GM19239 (cell line): ENCODE data around the gene UBE3B.

ENCODE experiments used
- DNase-seq: peaks from one replicate; pipeline ENCODE4 v3.0.0; 2011; ENCODE audit warnings: low spot score; ENCODE audit not compliant: insufficient read length
- FAIRE-seq: peaks from 2 replicates; lab custom pipeline; 2011; peaks lifted over from hg19 to GRCh38; lab: Jason Lieb, UNC

The UBE3B gene

DNA sequence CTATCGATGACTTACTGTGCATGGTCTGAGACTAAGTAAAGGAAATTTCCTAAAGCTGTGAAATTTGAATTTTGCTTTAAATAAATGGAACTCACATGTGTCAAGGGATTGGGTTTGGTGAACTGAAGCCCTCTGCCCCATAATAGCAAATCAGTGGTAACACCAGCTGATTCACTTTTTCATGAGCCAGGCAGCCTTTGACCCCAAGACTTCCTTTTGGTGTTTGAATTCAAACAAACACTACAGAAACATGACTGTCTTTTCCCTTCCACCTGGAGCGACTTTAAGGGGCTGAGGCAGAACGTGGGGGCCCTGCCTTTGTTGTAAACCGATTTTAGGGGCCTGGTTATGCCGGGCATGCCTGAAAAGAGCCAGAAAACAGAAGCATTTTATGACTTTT, 29.2 kb upstream of the UBE3B start:
- DNase-seq (no peak), FAIRE-seq (no peak)

DNA sequence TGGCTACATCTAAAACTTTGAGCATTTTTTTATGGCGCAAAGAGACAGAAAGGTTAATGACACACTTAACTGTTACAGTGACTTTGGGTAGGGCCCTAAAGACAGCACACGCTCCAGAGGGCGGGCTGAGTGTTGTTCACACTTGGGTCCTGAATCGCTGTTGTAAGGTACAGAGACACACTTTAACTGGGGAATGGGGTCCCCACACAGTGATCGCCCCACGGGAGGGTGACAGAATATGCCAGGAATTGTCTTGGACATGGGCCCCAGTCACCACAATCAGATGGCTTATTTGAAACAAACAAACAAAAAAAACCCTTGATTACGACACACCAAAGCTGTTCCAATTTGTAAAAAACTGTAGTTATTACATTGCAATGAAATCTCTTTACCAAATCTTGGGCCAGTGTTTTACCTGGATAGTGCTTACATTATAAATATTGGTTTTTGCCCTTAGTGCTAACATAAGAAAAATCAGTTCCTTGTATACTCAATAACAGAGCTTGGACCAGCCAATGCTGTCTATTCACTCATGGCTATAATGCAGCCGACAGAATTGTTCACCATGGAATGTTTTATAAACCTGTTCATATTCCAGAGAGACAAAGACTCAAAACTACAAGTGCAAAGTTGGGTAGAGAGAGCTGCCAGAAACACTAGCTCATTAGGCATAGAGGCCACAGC, 28.6 kb upstream of the UBE3B start:
- FAIRE-seq = no peak
- no peak for DNase-seq

DNA sequence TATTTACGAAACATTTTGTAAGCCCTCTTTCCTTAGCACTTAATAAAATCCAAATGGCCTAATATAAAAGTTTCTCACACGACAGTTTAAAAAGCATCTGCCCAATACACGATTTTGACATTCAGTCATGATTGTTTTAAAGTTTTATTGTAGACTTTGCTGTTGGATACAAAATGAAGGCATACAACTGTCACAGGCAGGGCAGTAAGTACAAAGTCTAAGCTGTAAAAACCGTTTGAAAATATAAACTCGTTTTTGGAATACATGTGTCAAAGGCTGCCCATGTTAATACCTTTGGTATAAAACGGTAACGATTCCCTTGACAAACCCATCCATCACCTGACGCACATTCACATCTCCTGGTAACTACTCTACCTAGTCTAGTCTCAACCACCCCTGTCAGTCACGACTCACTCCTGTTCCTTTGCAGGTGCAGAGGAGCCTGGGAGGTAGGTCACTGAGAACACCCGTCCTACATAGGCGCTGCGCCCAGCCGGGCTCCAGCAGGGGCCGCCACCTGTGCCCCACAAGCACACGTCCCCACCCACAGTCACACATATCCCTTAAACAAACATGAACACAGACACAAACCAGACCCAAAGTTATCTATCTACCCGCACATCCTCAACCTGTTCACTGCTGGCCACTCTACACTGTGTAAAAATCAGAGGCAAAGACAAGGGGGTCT, 27.4 kb upstream of the UBE3B start:
- no peak for DNase-seq
- FAIRE-seq = no peak

DNA sequence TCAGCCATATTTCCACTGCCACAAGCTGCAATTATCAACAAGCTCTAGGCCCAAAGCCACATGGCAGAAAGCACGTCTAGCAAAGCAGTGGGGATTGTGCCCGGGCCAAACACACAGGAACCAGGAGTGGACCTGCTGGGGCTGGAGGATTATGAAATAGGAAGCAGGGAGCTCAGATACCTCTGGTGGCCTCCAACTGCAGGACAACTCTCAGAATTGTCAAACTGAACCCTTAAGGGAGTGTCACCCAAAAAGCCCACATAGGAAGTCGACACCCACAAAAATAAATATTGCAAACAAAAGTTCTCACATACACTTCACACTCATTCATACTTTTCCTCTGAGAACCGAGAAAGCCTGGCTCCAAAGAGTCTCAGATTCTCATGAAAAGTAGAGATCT, 26.5 kb upstream of the UBE3B start:
- DNase-seq (no peak), FAIRE-seq (no peak)

DNA sequence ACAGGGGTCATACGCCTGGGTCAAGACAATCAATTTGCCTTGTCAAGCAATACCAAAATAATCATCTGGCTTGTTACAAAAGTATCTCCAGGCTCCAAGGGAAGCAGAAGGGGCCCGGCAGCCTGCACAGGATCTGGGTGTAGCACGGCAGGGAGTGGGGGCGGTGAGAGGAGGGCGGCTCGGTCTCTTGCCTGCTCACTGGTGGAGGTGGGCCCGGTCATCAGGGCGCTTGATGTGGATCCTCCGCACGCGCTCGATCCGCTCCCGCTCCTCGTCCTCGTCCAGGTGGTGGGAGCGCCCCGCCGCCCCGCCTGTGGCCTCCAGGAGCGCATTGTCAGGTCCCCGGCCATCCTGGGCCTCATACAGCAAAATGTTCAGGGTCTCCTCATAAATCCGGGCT, 26.0 kb upstream of the UBE3B start:
- DNase-seq = no peak
- no peak for FAIRE-seq

DNA sequence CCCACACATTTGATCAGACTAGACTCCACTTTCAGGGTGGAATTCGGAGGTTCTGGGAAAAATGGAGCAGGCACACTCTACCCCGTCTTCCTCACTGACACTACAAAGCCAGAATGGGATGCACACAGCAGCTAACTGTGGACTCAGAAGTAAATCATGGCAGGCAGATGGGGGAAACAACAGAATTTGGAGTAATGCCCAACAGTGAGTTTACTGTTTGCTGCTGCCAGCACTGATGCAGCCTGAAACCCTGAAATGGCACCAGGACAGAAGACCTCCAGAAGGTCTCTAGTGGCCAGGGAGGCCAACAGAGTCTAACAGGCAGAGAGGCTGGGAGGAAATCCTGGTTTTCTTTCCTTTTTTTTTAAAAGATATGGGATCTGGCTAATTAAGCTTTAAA, 24.9 kb upstream of the UBE3B start:
- DNase-seq = no peak
- FAIRE-seq = no peak

DNA sequence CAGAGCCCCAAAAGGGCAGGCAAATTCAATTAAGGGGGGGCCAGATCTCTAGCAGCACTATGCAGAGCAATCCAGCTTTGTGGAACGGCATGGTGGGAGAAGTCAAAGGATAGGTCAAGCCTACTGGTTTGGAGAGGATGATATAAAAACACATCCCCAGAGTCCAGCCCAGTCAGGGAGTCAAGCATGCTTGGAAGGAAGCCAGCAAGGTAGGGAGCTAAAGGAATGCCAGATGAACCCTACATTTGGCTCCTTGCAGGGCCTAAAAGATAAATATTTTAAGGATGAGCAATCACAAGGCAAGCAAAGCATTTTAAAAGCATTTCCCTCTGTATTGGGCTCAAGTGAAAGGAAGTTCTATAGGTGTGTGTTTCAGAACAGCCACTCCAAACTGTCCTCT, 21.7 kb upstream of the UBE3B start:
- FAIRE-seq (no peak), DNase-seq (no peak)

DNA sequence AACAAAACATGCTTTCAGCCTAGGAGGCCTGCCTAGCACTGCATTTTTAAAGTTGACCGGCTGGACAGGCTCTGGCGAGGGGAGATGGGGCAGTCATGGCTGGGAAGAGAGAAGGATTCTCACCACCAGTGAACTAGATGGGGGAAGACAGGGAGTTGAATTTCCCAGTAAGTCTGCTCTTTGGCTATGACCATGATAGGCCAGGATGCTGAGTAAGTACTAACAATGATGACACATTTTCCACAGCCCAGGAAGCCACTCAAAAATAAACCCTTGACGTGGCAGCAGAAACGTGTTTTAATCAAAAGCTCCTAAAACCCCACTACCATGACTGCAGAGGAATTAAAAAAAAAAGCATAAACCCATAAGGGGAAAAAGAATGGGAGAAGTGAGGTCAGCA, 19.3 kb upstream of the UBE3B start:
- DNase-seq (no peak), FAIRE-seq (no peak)

DNA sequence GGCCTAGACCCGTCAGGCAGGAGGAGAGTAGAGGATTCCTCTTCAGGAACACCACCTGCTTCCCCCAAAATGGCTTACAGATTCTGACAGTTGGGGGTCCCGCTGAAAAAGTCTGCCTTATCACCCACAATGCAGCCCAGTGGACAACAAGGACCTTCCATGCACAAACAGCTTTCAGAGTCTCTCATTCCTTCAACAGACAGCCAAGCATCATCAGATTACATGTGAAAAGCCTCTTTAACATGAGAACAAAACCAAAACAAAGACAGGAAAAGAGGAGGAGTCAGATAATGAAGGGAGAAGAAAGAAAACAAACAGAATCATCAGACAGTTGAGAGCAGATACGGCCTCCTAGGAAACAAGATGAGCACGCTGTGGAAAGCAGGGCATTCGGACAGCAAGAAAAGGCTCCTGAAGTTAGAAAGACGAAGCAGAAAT, 18.6 kb upstream of the UBE3B start:
- no peak for DNase-seq
- FAIRE-seq = no peak

DNA sequence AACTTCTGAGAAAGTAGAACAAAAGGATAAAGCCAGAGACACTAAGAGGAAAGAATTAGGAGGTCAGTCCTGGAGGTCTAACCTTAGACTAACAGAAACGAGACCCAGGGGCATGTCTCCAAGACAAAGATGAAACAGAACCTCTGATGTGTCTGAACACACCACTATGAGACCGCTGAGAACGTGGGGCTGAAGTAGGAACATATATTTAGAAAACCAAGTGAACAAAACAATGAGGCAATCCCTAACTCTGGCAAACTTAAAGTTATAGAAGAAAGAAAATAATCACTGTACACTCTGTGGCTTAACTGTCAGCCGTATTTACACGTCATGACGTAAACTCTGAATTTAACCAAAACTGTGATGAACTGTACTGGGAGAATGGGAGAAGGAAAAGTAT, 18.2 kb upstream of the UBE3B start:
- DNase-seq (no peak), FAIRE-seq (no peak)

DNA sequence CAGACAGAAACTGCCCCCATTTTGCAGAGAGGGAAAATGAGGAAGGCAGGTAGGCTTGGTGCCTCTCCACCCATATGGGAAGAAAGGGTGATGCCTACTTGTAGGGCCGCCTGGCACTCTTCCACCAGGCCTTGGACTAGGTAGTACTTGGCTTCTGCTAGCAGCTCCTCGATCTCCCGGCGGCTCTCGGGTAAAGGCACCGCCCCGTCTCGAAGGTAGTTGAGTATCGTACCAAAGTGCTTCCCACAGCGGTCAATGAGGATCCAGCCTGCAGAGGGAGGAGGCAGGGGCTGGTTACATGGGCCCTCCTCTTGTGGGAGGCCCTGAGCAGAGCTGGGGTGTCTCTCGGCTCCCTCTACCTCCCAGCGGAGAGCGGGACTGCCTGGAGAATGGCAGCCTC, 16.9 kb upstream of the UBE3B start:
- DNase-seq (no peak), FAIRE-seq (no peak)

DNA sequence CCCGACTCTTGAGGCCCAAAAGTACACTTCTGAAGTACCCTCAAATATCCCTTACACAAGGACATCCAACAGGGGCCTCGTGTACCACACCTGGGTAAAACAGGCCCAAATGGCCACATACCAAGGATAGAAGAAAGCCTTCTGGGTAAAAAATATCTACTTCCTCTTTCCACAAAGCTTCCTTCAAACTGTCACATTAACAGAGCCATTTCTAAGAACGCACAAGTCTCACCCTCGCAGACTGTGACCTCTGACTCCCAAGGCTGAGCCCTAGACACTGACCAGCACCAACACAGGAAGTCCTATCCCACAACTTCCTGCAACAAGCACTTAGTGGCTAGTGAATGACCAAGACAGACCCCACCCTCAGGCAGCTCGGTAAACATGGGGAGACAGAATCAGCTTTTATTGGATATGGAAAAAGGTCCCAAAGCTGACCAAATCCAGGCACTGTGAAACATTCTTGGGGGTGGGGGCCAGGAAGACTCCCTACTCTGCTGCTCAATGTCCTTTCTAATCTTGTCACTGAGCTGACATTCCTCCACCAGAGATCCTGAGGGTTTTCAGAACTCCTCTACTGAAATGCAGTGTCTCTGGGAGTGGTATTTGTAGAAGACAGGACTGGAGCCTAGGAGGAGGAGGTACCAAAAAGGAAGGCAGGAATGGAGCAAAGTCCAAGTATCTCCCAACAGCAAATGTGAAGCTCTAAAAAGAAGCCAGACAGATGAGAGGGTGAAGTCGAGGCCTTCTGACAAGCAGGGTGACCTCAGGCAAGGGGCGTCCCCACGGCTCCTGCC, 16.2 kb upstream of the UBE3B start:
- FAIRE-seq (no peak), DNase-seq (peak; percentile 22)

DNA sequence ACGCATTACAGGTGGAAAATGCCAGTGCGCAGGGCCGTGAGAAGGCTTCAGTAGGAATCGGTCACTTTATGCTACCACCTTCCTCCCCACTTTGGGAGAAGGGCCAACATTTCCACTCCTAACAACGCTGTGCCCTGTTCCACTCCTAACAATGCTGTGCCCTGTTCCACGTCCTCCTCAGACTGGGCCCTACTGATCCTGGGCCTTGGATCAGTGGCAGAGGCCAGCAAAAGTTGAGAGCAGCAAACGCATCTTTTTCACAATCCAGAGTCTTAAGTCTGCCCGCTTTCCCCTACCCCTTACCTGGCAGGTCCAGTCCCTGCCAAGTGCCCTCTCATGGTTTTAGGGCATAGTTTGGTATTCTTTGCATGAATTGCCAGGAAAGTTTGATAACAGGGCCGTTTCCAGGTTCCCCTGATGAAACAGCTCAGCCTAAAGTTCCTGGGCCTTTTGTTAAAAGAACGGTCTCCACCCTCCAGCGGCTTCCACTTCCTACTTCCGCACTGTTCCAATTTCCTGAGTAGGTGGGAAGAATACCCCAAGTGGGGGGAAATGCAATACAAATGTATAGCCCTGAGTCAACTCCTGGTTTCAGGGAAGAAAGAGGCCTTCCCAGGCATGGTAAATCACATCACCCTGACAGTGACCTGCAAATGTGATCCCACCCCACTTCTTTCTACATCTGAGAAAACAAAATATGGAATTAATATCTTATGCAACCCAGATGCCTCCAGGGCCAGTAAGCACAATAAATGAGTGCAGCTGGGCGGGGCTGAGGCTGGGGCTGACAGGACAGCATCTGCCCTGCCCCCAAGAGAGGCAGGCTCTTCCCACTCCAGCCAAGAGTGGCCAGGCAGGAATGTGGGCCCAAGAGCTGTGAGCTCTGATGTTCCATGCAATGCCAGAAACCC, 15.3 kb upstream of the UBE3B start:
- FAIRE-seq = no peak
- DNase-seq = no peak

DNA sequence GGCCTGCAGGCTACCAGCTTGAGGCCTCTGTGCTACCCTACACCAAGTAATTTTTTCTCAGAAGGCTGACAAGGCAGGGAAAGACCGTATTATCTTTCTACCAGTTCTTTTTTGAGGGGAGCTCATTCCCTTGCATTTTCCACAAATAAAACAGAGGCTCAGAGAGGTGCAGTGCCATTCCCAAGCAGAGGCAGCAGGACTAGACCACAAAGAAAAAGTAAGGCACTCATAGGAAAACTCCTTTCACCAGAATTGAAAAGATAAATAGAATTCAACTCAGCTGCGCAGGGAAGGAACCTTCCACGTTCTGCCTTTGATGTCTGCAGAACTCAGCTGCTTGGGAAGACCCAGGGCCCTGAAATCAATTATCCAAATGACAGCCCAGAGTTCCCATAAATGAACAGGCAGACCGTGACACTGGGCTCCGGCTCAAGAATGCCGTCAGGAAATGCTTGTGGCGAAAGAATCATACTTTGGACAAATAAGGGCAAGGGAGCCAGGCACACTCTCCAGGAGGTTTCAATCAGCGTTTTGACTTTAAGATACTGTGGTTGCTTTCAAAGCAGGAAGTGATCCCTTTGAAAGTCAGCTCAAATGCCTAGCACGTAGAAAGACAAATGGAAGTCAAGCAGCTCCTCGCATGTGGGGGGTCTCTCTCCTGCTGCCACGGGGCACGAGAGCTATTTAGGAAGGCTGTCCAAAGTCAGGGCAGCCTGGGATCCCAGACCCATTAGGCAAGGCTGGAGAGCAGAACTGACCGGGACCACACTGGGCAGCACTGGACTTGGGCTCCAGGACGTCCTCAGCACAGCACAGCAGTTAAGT, 14.4 kb upstream of the UBE3B start:
- DNase-seq (no peak), FAIRE-seq (peak; percentile 47)

DNA sequence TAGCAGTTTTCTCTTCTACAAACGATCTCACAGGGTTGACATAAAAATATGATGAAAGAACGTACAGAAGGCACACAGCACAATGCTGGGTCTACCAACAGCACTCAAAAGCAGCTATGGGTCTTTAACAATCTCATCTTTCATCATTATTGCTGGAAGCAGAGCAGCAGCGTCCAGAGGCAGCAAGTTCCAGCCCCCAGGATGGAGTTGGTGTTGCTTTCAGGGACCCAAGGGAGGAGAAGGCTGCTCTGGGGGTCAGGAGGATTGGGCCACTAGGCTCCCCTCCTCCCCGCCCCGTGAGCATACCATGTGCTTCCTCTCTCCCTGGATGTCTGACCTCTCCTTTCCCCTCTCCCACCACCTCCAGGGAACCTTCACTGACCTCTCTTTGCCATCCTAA, 13.7 kb upstream of the UBE3B start:
- FAIRE-seq (no peak), DNase-seq (no peak)

DNA sequence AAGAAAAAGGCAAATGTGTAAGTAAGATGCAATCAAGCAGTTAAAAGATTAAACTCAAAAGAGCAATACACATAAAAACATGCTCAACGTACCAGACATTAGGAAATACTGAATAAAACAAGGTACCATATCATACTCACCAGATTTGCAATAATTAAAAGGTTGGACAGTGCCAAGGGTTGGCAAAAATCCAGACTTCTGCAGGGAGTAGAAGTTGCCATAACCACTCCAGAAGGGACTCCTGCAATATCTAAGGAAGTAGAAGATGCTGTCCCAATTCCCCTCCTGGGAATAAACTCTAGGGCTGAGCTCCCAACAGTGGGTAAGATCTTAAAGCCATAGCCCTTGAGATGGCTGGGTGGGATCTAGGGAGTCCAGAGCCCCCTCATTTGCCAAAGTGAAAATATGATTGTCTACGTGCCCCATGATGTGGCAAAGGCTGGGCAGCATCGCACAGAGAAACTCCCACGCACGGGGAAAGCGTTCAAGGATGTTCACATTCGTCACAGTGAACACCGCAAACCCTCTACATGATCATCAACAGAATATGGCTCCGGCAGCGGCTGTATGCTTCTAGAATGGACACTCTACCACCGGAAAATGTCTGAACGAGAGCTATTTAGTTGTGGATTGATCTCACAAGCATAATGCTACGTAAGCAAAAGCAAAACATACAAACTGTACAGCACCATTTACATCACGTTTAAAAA, 12.6 kb upstream of the UBE3B start:
- DNase-seq (no peak), FAIRE-seq (no peak)

DNA sequence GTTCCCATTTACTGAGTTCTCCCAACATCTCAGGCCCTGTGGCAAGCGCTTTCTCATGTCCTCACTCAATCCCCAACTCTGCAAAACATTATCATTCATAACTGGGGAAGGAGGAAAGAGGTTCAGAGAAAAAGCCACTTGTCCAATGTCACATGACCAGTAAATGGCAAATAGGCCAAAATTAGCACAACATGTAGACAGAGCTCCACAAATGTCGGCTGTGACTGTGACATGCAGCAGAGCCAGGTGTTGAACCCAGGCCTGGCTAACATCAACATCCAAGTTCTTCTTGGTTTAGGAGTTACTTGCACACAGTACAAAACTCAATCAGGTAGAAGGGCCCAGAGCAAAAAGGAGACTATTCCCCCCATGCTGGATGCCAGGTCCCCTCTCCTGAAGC, 11.1 kb upstream of the UBE3B start:
- FAIRE-seq = no peak

DNA sequence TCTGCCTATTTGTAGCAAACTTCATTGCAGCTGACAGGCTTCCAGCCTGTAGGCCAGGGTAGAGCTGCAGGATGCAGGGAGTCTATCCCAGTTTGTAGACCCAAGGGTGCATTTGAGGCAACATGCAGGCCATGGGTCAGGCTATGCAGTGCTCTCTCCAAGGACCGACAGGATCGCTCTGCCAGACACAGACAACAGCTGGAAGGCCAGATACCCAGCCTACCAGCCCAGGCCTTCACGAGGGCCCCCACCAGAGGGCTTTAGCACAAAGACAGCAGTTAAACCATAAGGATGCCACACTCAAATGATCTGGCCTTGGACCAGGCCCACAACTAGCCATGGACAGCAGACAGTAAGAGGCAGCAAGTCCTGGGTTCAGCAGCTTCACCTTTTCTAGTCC, 10.6 kb upstream of the UBE3B start:
- FAIRE-seq = no peak
- DNase-seq = no peak

More for the DNA sequence above, 11.1 kb upstream of the UBE3B start:
- DNase-seq = no peak
